ENCODE measurements around the gene COPB2. TPM values are rescaled to one million over a fixed set of nuclear protein-coding genes. Genes with fewer than 3 reads are reported as not detected.

COPB2 gene
- polyA plus RNA-seq, 1 donor (not counting 4 experiments of a cell fraction or from before 2014, with no cell fraction given): 149 TPM

DNA sequence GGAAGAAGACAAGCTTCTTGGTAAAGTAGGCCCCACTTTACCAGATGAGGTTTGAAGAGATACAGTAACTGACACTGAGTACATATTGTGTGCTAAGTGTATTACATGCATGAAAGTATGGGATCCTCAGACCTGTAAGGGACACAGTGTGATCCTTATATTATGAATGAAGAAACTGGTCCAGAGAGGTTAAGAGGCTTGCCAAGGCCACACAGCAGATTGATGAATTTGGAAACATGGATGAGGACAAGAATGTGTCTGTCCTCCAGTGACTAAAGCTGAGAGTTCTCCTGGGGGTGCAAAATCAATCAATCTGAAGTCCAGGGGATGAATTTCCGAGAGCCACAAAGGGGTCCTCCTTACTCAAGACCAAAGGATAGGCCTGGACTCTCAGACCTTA lies 77.0 kb downstream of the COPB2 start:
- dilution Hi-C loops (cut with MboI; ENCODE audit: extremely low pct_ligation_motif_present, low sequenced_read_pairs): loop anchor here (25.0 kb wide), 2 partner anchors 200 to 375 kb away; partner anchors contain the start of genes FOXL2 and FOXL2NB
- no peak overlapping the region for H3K27ac ChIP-seq (ENCODE audit: control insufficient read depth, insufficient read depth, low read length)
- peaks cover 21% of the 10 kb centered on the region for H3K4me1 ChIP-seq (ENCODE audit: control insufficient read depth, extremely low read depth, insufficient read depth, low read length)
- peaks cover 3% of the 10 kb centered on the region for H3K27me3 ChIP-seq (ENCODE audit: control insufficient read depth, extremely low read depth, insufficient read depth, low read length)
- H2AFZ ChIP-seq (ENCODE audit: control insufficient read depth, low read length): no peak overlapping the region
- no peaks in the 10 kb centered on the region for H3K36me3 ChIP-seq (ENCODE audit: control insufficient read depth in 2 of 2, extremely low read depth in 1 of 2, insufficient read depth in 2 of 2, low read length in 2 of 2)
- H3K9me3 ChIP-seq (ENCODE audit: control insufficient read depth, low read depth, low read length): no peaks in the 10 kb centered on the region
- no peaks in the 10 kb centered on the region for H3K79me2 ChIP-seq (ENCODE audit: control insufficient read depth, insufficient read depth, low read length)
- no peak overlapping the region for H3K9ac ChIP-seq (ENCODE audit: control insufficient read depth, extremely low read depth, insufficient read depth, low read length)
- H3K4me3 ChIP-seq (ENCODE audit: control insufficient read depth in 2 of 3, extremely low read depth in 1 of 3, insufficient read depth in 2 of 3, low read depth in 1 of 3, low read length in 3 of 3): no peak overlapping the region
- H4K20me1 ChIP-seq (ENCODE audit: control insufficient read depth, extremely low read depth, insufficient read depth, low read length): no peaks in the 10 kb centered on the region
- FAIRE-seq (no peak), DNase-seq (ENCODE audit: low read depth, low spot score) (no peak)
- H3K9me1 ChIP-seq (ENCODE audit: control insufficient read depth, extremely low read depth, insufficient read depth, low read length): no peaks in the 10 kb centered on the region
- TF ChIP-seq, protein P1, sequence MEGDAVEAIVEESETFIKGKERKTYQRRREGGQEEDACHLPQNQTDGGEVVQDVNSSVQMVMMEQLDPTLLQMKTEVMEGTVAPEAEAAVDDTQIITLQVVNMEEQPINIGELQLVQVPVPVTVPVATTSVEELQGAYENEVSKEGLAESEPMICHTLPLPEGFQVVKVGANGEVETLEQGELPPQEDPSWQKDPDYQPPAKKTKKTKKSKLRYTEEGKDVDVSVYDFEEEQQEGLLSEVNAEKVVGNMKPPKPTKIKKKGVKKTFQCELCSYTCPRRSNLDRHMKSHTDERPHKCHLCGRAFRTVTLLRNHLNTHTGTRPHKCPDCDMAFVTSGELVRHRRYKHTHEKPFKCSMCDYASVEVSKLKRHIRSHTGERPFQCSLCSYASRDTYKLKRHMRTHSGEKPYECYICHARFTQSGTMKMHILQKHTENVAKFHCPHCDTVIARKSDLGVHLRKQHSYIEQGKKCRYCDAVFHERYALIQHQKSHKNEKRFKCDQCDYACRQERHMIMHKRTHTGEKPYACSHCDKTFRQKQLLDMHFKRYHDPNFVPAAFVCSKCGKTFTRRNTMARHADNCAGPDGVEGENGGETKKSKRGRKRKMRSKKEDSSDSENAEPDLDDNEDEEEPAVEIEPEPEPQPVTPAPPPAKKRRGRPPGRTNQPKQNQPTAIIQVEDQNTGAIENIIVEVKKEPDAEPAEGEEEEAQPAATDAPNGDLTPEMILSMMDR (optimal IDR thresholded peaks at IDR 0.05 in 1 of 3, IDR thresholded peaks at IDR 0.05 in 1 of 3, conservative IDR thresholded peaks at IDR 0.05 in 1 of 3; ENCODE audit: extremely low read depth in 1 of 3, insufficient read depth in 2 of 3, low read length in 3 of 3): no peak
- no peak for TF ChIP-seq EZH2 (IDR thresholded peaks at IDR 0.05; ENCODE audit: low read length)
- no peak overlapping the region for H3K4me2 ChIP-seq (ENCODE audit: control insufficient read depth, extremely low read depth, insufficient read depth, low read depth, low read length)

DNA sequence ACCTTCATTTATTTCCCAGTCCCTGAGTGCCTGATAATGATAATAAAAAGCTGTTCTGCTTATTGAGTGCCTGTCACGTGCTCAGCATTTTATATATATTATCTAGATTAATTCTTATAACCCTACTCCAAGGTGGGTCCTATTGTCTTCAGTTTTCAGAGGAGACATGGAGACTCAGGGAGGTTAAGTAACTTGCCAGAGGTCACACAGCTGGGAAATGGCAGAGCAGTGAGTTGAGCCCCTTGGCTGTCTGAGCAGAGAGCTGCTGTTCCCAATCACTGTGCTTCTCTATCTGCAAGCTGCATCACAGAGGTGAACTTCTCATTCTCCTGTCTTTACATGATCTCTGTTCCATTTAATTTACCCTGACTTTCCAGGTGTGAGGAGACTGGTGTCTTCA lies 77.9 kb downstream of the COPB2 start:
- no peak for FAIRE-seq
- no peak overlapping the region for H2AFZ ChIP-seq (ENCODE audit: control insufficient read depth, low read length)
- dilution Hi-C loops (cut with MboI; ENCODE audit: extremely low pct_ligation_motif_present, low sequenced_read_pairs): loop anchor here (25.0 kb wide), 2 partner anchors 199 to 374 kb away; partner anchors contain the start of genes FOXL2 and FOXL2NB
- H3K4me3 ChIP-seq (ENCODE audit: control insufficient read depth in 2 of 3, extremely low read depth in 1 of 3, insufficient read depth in 2 of 3, low read depth in 1 of 3, low read length in 3 of 3): no peak overlapping the region
- H3K27ac ChIP-seq (ENCODE audit: control insufficient read depth, insufficient read depth, low read length): no peak overlapping the region
- TF ChIP-seq, protein P1 (optimal IDR thresholded peaks at IDR 0.05 in 1 of 3, IDR thresholded peaks at IDR 0.05 in 1 of 3, conservative IDR thresholded peaks at IDR 0.05 in 1 of 3; ENCODE audit: extremely low read depth in 1 of 3, insufficient read depth in 2 of 3, low read length in 3 of 3): no peak
- no peak for TF ChIP-seq EZH2 (IDR thresholded peaks at IDR 0.05; ENCODE audit: low read length)
- H3K4me1 ChIP-seq (ENCODE audit: control insufficient read depth, extremely low read depth, insufficient read depth, low read length): peaks cover 18% of the 10 kb centered on the region
- no peak overlapping the region for H3K9ac ChIP-seq (ENCODE audit: control insufficient read depth, extremely low read depth, insufficient read depth, low read length)
- H3K9me1 ChIP-seq (ENCODE audit: control insufficient read depth, extremely low read depth, insufficient read depth, low read length): no peaks in the 10 kb centered on the region
- H3K36me3 ChIP-seq (ENCODE audit: control insufficient read depth in 2 of 2, extremely low read depth in 1 of 2, insufficient read depth in 2 of 2, low read length in 2 of 2): no peaks in the 10 kb centered on the region
- no peaks in the 10 kb centered on the region for H3K79me2 ChIP-seq (ENCODE audit: control insufficient read depth, insufficient read depth, low read length)
- no peaks in the 10 kb centered on the region for H4K20me1 ChIP-seq (ENCODE audit: control insufficient read depth, extremely low read depth, insufficient read depth, low read length)
- no peaks in the 10 kb centered on the region for H3K9me3 ChIP-seq (ENCODE audit: control insufficient read depth, low read depth, low read length)
- DNase-seq (ENCODE audit: low read depth, low spot score): no peak
- no peak overlapping the region for H3K4me2 ChIP-seq (ENCODE audit: control insufficient read depth, extremely low read depth, insufficient read depth, low read depth, low read length)
- peaks cover 3% of the 10 kb centered on the region for H3K27me3 ChIP-seq (ENCODE audit: control insufficient read depth, extremely low read depth, insufficient read depth, low read length)
